Cerebellar nuclear complex (tissue), 1 donor: Measurements from ENCODE around the gene RBP5.
A peak's percentile ranks its signal among the peaks of the same experiment; 100 is the strongest.

ENCODE experiments used
- DNase-seq, 2 experiments: peaks; one replicate each; lab custom pipeline; 2025; lab: John Stamatoyannopoulos, UW

The RBP5 gene

DNA sequence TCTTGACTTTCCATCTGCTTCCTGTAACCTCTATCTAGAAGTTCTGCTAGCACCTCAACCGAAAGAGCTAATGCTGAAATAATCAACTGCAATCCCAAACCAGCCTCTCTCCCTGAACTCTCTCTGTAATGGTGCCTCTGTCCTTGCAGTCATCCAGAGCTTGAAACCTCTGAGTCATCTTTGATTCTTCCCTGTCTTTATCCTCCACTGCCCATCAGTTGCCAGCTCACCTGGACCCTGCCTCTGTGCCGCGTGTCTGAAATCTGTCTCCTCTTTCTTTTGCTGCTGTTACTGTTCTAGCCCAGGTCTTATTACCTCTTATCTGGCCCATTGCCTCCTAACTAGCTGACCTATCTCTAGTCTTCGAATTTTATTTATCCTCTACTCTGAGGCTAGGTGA, 17.0 kb upstream of the RBP5 start:
- no peak for DNase-seq

- DNase-seq, result peak in 1 of 2 experiments; percentile 9
These were observed 15.9 kb upstream of the RBP5 start for GRCh38 chr12:7144414-7145120.

DNA sequence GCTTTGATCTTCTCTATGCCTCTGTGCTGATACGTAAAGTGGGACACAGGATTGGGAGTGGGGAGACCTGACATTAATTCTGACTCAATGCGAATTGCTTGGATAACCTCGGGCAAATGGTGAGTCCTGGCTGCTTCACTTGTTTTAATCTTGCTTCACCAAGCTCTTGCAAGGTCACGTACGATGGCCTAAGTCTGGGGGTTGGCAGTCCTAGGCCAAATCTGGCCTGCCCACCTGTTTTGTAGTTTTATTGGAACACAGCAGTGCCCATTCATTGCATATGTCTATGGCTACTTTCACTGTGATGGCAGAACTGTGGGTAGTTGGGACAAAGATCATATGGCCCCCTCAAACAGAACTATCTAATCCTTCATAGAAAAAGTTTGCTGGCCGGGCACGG, 14.9 kb upstream of the RBP5 start:
- DNase-seq, result no peak

- no peak for DNase-seq
These were observed 14.2 kb upstream of the RBP5 start for GRCh38 chr12:7142809-7143465.

GRCh38 chr12:7142056-7142644, 13.5 kb upstream of the RBP5 start:
- no peak for DNase-seq

DNA sequence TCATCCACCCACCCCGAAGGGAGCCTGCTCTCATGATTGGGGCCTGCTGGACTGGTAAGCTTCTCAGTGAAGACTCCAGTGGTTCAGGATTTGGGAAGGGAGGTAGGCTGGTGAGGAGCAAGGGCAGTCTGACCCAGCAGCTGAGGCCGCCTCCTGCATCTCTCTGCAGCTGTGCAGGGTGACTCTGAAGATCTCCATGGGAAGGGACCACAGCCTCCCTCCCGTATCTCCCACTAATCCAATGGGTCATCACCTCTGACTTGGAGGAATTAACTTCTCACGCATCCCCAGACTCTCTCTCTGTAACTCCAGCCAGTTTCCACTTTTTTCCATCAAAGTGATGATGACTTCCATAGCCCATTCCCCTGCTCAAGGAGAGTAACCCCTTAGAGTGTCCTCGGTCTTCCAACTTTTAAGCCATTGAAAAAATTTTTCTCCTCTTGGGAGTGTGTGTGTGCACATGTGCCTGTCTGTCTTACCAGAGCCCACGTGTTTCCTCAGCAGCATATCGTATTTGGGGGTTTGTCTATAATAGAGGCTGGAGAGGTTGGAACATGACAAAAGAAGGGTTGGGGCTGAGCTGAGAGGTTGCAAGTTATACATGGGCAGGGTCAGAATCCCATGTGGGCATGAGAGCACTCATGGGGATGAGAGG, 12.8 kb upstream of the RBP5 start:
- no peak for DNase-seq

- no peak for DNase-seq
These were observed 10.5 kb upstream of the RBP5 start for GRCh38 chr12:7139200-7139599.

DNA sequence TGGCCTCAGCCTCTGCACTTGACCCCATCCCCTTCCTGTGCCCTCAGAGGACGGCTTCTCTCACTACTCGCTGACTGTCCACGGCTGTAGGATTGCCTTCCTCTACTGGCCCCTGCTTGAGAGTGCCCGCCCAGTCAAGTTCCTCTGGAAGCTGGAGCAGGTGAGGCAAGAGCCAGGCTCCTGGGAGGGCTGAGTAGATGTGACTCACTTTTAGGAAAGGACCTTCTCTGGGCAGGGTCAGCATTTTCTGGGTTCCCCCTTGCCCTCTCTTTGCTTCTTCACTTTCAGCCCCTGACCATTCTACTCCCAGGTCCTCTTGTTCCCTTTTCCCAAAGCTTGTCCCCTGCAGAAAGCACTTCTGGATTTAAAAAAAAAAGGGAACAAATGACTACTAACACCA, 9.2 kb upstream of the RBP5 start:
- no peak for DNase-seq

DNA sequence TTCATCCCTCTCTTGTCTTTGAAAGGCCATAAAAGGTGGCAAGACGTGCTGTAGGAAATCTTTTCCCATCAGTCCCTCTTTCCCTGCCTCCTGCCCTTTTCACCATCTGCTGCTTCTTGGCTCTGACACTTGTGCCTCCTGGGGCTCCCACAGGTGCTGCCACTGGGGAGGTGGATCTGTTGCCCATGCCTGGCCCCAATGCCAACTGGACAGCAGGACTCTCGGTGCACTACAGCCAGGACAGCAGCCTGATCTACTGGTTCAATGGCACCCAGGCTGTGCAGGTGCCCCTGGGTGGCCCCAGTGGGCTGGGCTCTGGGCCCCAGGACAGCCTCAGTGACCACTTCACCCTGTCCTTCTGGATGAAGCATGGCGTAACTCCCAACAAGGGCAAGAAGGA, 8.0 kb upstream of the RBP5 start:
- DNase-seq, result peak; percentile 44 to 59

- DNase-seq, result no peak
These were observed 7.4 kb upstream of the RBP5 start for GRCh38 chr12:7136071-7136470.

DNA sequence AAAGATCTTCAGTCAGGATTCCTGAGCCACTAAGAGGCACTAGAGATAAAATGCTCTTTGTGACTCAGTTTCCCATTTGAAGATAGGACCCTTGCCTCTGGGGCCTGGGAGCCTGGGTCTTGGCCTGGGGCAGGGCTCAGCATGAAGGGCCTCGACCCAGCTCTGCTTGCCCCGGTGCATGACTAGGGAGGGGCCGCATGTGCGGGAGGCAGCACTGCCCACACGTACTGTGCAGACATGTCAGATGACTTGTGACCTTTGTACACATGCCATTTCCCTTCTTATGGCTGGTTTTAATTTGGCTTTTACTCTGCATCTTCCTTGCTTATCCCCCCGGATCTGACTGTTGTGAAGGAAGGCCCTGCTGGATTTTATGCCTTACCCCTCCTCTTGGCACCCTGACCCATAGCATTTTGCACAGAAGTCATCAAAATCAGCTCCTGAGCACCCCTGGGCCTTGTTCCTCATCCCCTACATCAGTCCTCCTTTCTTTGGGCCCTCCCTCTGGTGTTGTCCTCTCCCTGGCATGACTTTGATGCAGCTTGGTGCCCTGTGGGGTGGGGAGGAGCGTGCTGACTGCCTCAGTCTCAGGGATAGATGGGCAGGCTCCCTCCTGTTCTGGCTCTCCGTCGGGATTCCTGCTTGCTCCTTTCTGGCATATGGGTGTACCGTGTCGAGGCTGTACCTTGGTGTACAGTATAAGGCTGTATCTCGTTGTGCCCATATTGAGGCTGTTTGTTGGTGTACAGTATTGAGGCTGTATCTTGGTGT, 5.9 kb upstream of the RBP5 start:
- no peak for DNase-seq

DNA sequence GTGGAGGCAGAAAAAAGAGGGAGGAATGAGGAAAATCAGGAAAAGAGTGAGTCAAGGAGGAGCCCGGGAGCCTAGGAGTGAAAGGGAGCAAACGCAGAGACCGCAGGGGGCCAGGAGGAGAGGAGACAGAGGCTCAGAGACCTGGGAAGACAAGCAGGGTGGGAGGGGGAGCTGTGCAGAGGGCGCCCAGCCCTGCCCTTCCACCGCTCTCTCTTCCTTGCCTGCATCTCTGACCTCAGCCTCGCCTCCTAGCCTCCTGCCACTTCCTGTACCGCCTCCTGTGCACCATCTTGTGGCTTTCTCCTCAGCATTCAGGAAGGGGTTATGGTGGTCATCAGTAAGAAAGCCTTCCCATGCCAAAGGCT, 2.8 kb upstream of the RBP5 start:
- DNase-seq, result peak in 1 of 2 experiments; percentile 13

GRCh38 chr12:7130701-7131501, 2.2 kb upstream of the RBP5 start:
- peak; percentile 44 to 62 for DNase-seq

- DNase-seq, result peak; percentile 42 to 54
These were observed 1.4 kb upstream of the RBP5 start, which contains the start of gene CLSTN3 for GRCh38 chr12:7129872-7130691. TSS of gene CLSTN3 (plus strand) at chr12:7130371. CDS start at chr12:7130649, 278 bp downstream.

GRCh38 chr12:7129287-7129871, 690 bp upstream of the RBP5 start:
- no peak for DNase-seq

GRCh38 chr12:7127916-7128626, 618 bp downstream of the RBP5 start:
- no peak for DNase-seq

DNA sequence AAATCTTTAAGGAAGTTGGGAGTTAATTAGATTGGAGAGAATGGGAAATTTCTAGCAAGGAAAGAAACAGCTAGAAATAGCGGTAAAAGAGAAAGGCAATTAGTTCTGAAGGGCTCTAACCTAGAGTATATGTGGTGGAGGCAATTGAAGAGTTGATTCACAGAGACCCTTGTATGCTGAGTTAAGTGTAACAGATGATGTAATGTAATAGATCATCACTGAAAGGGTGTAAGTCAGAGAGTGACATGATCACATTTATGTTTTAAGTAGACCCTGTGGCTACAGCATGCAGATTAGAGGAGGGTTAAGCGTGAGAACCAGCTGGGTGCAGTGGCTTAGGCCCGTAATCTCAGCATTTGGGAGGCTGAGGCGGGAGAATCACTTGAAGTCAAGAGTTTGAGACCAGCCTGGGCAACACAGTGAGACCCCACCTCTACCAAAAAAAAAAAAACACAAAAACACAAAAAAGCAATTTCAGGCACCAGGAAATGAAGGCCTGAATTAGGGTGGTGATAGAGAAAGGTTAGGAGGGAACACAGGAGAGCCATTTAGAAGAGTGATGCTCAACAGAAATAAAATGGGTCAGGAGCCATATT, 3.0 kb downstream of the RBP5 start:
- no peak for DNase-seq

DNA sequence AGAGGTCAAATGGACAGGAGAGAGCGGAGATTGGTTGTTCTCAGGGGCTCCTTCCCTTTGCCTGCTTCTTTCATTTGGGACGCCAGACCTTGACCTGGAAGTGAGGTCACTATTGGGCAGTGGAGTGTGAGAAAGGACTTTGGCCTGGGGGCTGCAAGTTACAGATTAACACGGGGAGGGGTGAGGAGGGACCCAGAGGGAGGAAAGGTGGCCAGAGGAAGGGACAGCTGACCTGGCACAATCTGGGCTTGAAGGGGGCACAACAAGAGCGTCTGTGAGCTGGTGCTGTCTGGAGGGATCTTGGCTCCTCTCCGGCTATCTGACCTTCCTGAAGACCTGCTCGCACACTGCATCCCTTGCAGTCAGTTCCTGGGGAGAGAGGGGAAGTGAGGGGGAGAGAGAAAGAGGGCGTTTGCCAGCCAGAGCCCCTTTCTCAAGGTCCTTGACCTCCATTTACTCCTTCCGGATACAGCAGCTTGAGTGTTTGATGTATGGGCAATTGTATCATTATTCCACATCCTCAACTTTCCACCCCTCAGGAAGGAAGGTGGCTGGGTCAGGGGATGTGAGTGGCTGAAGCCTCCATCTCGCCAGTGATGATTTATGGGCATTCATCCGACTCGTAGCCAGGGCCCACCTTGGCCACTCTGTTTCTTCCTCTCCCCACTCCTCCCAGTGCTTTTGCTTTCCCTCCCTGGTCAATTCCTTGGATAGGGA, 4.7 kb downstream of the RBP5 start:
- DNase-seq, result no peak
